GM19395 (cell line): ENCODE data around the gene HOXA10.

Source experiments
- ATAC-seq: cut with Tn5 transposase; IDR thresholded peaks from one replicate; pipeline ENCODE4 v1.9.1; 2021; ENCODE audit warnings: mild to moderate bottlenecking, moderate library complexity; ENCODE audit not compliant: unreplicated experiment

The HOXA10 gene

GRCh38 chr7:27180431-27181420 lies 6.6 kb upstream of the HOXA10 start:
- no peak for ATAC-seq

GRCh38 chr7:27179503-27180430 lies 5.6 kb upstream of the HOXA10 start:
- no peak for ATAC-seq

- no peak for ATAC-seq
These were observed 4.9 kb upstream of the HOXA10 start for GRCh38 chr7:27179030-27179429.

GRCh38 chr7:27178366-27178765 lies 4.2 kb upstream of the HOXA10 start:
- no peak for ATAC-seq

- no peak for ATAC-seq
These were observed 3.7 kb upstream of the HOXA10 start for GRCh38 chr7:27177795-27178320.

- no peak for ATAC-seq
These were observed 3.1 kb upstream of the HOXA10 start for GRCh38 chr7:27176962-27177794.

GRCh38 chr7:27176524-27176845 lies 2.4 kb upstream of the HOXA10 start:
- no peak for ATAC-seq

- ATAC-seq = no peak
These were observed 1.8 kb upstream of the HOXA10 start for GRCh38 chr7:27175626-27176523.

GRCh38 chr7:27174874-27175625 lies 930 bp upstream of the HOXA10 start:
- no peak for ATAC-seq

GRCh38 chr7:27173511-27173955 lies 587 bp downstream of the HOXA10 start:
- no peak for ATAC-seq

- ATAC-seq = no peak
These were observed 1.2 kb downstream of the HOXA10 start for GRCh38 chr7:27172823-27173510.

- ATAC-seq = no peak
These were observed 1.8 kb downstream of the HOXA10 start for GRCh38 chr7:27172315-27172774.

- no peak for ATAC-seq
These were observed 2.3 kb downstream of the HOXA10 start for GRCh38 chr7:27171637-27172314.

GRCh38 chr7:27171325-27171636 lies 2.8 kb downstream of the HOXA10 start:
- ATAC-seq = no peak

- no peak for ATAC-seq
These were observed 3.4 kb downstream of the HOXA10 start for GRCh38 chr7:27170426-27171324.

GRCh38 chr7:27169658-27170425 lies 4.3 kb downstream of the HOXA10 start:
- no peak for ATAC-seq
